GM18508 (cell line): ENCODE data around the gene PARP12.

Experiments
- ATAC-seq: cut with Tn5 transposase; IDR thresholded peaks from one replicate; pipeline ENCODE4 v1.9.1; 2021; ENCODE audit warnings: moderate number of reproducible peaks; ENCODE audit not compliant: insufficient read depth, unreplicated experiment

The PARP12 gene

GRCh38 chr7:139995017-139995915, 67.5 kb downstream of the PARP12 start:
- ATAC-seq: no peak

GRCh38 chr7:139994356-139994755, 68.4 kb downstream of the PARP12 start:
- ATAC-seq: no peak

GRCh38 chr7:139993592-139993991, 69.2 kb downstream of the PARP12 start:
- no peak for ATAC-seq

GRCh38 chr7:139993169-139993568, 69.6 kb downstream of the PARP12 start:
- ATAC-seq: no peak

- ATAC-seq: no peak
These were observed 70.3 kb downstream of the PARP12 start for GRCh38 chr7:139992353-139993044.

GRCh38 chr7:139991911-139992310, 70.8 kb downstream of the PARP12 start:
- ATAC-seq: no peak

GRCh38 chr7:139991269-139991666, 71.5 kb downstream of the PARP12 start:
- no peak for ATAC-seq

GRCh38 chr7:139990571-139991268, 72.0 kb downstream of the PARP12 start:
- ATAC-seq: no peak

- ATAC-seq: no peak
These were observed 72.6 kb downstream of the PARP12 start for GRCh38 chr7:139990142-139990535.

- ATAC-seq: no peak
These were observed 73.2 kb downstream of the PARP12 start for GRCh38 chr7:139989366-139990141.

GRCh38 chr7:139987691-139988516, 74.8 kb downstream of the PARP12 start:
- ATAC-seq: no peak

- no peak for ATAC-seq
These were observed 76.9 kb downstream of the PARP12 start for GRCh38 chr7:139985811-139986210.

- no peak for ATAC-seq
These were observed 77.9 kb downstream of the PARP12 start for GRCh38 chr7:139984642-139985539.

GRCh38 chr7:139982927-139983920, 79.5 kb downstream of the PARP12 start:
- no peak for ATAC-seq

GRCh38 chr7:139981511-139981895, 81.2 kb downstream of the PARP12 start:
- no peak for ATAC-seq

GRCh38 chr7:139976838-139977656, 85.7 kb downstream of the PARP12 start:
- no peak for ATAC-seq
